Smooth muscle cell (in vitro differentiated cells): ENCODE data around the gene SCD. TPM values are rescaled to one million over a fixed set of nuclear protein-coding genes. Genes with fewer than 3 reads are reported as not detected.

ENCODE experiments used
- DNase-seq: peaks from one replicate; lab custom pipeline; 2025; ENCODE audit not compliant: unreplicated experiment; lab: John Stamatoyannopoulos, UW
- H2AFZ ChIP-seq: fragments of 200-600 bp; sonication (generic); 2 replicates; pipeline ENCODE4 v1.6.0; 2016; ENCODE audit warnings: antibody characterized with exemption, low read depth, mild to moderate bottlenecking
- H3F3A ChIP-seq: fragments of 200-600 bp; sonication (generic); 2 replicates; pipeline ENCODE4 v1.6.0; 2017; ENCODE audit warnings: antibody characterized with exemption, low read depth
- H3K27ac ChIP-seq: fragments of 200-600 bp; sonication (generic); 2 replicates; pipeline ENCODE4 v1.5.1; 2016; ENCODE audit warnings: low read depth, mild to moderate bottlenecking
- H3K27me3 ChIP-seq: fragments of 200-600 bp; sonication (generic); 2 replicates; pipeline ENCODE4 v1.6.1; 2016; ENCODE audit warnings: low read depth, mild to moderate bottlenecking
- H3K36me3 ChIP-seq: fragments of 200-600 bp; sonication (generic); 2 replicates; pipeline ENCODE4 v1.5.1; 2016; ENCODE audit warnings: low read depth
- H3K4me1 ChIP-seq: fragments of 200-600 bp; sonication (generic); 2 replicates; pipeline ENCODE4 v1.5.1; 2016; ENCODE audit warnings: low read depth
- H3K4me2 ChIP-seq: fragments of 200-600 bp; sonication (generic); 2 replicates; pipeline ENCODE4 v1.6.0; 2016; ENCODE audit warnings: mild to moderate bottlenecking
- H3K4me3 ChIP-seq: fragments of 200-600 bp; sonication (generic); 2 replicates; pipeline ENCODE4 v1.5.1; 2016; ENCODE audit warnings: mild to moderate bottlenecking
- H3K79me2 ChIP-seq: fragments of 200-600 bp; sonication (generic); 2 replicates; pipeline ENCODE4 v1.6.0; 2016; ENCODE audit warnings: low read depth, mild to moderate bottlenecking
- H3K9ac ChIP-seq: fragments of 200-600 bp; sonication (generic); 2 replicates; pipeline ENCODE4 v1.6.0; 2016; ENCODE audit warnings: low read depth
- H3K9me3 ChIP-seq: fragments of 200-600 bp; sonication (generic); replicated peaks from 2 replicates; pipeline ENCODE4 v1.5.1; 2016; ENCODE audit warnings: low read depth
- H4K20me1 ChIP-seq: fragments of 200-600 bp; sonication (generic); 2 replicates; pipeline ENCODE4 v1.6.0; 2016; ENCODE audit warnings: low read depth
- CTCF ChIP-seq: fragments of 200-600 bp; sonication (generic); IDR thresholded peaks from 2 replicates; pipeline ENCODE4 v1.5.1; 2017; ENCODE audit warnings: borderline replicate concordance, mild to moderate bottlenecking, antibody characterized with exemption; ENCODE audit not compliant: insufficient read depth, poor library complexity, severe bottlenecking
- WGBS: methylation state at CpG from one replicate; pipeline ENCODE4 v1.1.7; 2016; ENCODE audit warnings: low lambda C conversion rate; 5-methylcytosine and 5-hydroxymethylcytosine counted together
- polyA plus RNA-seq: library from polyadenylated mRNA; unstranded; fragments of >200 nt; fragmentation: Nextera tagmentation; extraction: Ambion mirVana; gene quantifications from 2 replicates; pipeline ENCODE4 v1.2.1, GENCODE V29; 2016
- small RNA-seq: library from RNA; depleted of rRNA; stranded (forward); fragments of <200 nt; gene quantifications from one replicate; pipeline ENCODE3, GENCODE V24; 2014
- total RNA-seq: library from RNA; depleted of rRNA; stranded (reverse); fragments of >200 nt; gene quantifications from 2 replicates; pipeline ENCODE4 v1.2.3, GENCODE V29; 2014

The SCD gene
- total and polyA plus RNA-seq, 2 experiments from 2014 or later = 183 to 306 TPM

- no peak for TF ChIP-seq CTCF
- Histone ChIP-seq H3K4me3 (no peak overlapping the region), H3K27me3 (no peaks in the 10 kb centered on the region), H3K4me1 (no peaks in the 10 kb centered on the region), H3K36me3 (no peaks in the 10 kb centered on the region), H3F3A (no peaks in the 10 kb centered on the region), H3K79me2 (no peaks in the 10 kb centered on the region), H4K20me1 (no peaks in the 10 kb centered on the region), H3K4me2 (no peak overlapping the region), H3K9ac (no peak overlapping the region), H3K27ac (no peak overlapping the region), H3K9me3 (no peaks in the 10 kb centered on the region), H2AFZ (no peak overlapping the region)
- DNase-seq = no peak
- 92% methylated on average over 3 of the region's 3 CpGs for WGBS
Measured at GRCh38 chr10:100403734-100404133, 56.7 kb downstream of the SCD start.

DNA sequence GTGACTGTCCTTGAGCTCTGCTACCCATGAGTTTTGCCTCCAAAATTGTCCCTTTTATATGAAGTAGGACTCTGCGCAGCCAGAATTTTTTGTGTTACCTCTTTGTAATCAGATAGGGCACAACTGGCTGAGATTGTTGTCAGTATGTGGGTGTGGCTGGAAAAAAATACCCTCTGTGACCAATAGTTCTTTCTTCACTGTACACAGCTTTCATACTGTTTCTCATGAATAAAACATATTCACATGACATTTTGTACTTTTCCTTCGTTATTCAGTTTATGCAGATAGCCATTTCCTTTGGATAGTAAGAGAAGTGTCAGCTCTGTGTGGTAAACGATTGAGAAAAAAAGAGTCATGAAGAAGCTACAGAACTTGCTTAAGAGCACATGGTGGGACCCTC is 66.1 kb downstream of the SCD start:
- H3K36me3 ChIP-seq = no peaks in the 10 kb centered on the region
- no peak overlapping the region for H3K9ac ChIP-seq
- no peaks in the 10 kb centered on the region for H3K9me3 ChIP-seq
- no peak for DNase-seq
- no peaks in the 10 kb centered on the region for H3K27me3 ChIP-seq
- H3F3A ChIP-seq = no peaks in the 10 kb centered on the region
- H3K79me2 ChIP-seq = no peaks in the 10 kb centered on the region
- H2AFZ ChIP-seq = no peak overlapping the region
- no peak for TF ChIP-seq CTCF
- H3K27ac ChIP-seq = no peak overlapping the region
- no peak overlapping the region for H3K4me2 ChIP-seq
- no peaks in the 10 kb centered on the region for H3K4me1 ChIP-seq
- no peak overlapping the region for H3K4me3 ChIP-seq
- 97% methylated on average over 3 of the region's 3 CpGs for WGBS
- no peaks in the 10 kb centered on the region for H4K20me1 ChIP-seq

Small RNAs within 50 kb of the gene (small RNA-seq; reads per million reads assigned to genes)
- not detected for gene RF00019

Other genes with a start within 250 kb of the SCD start
- 21.0 and 21.6 TPM in 2 replicates for gene ERLIN1, start 161.2 kb upstream of the SCD start, total RNA-seq
- gene ERLIN1, start 161.2 kb upstream of the SCD start, polyA plus RNA-seq = 22.1 and 32.2 TPM in 2 replicates
- 22.0 and 27.7 TPM in 2 replicates for gene CHUK, start 117.6 kb upstream of the SCD start, total RNA-seq
- gene CHUK, start 117.6 kb upstream of the SCD start, polyA plus RNA-seq = 10.9 and 11.5 TPM in 2 replicates
- gene CWF19L1, start 79.6 kb upstream of the SCD start, total RNA-seq = 12.1 and 19.9 TPM in 2 replicates
- 8.6 and 12.7 TPM in 2 replicates for gene CWF19L1, start 79.6 kb upstream of the SCD start, polyA plus RNA-seq
- gene BLOC1S2, start 60.6 kb upstream of the SCD start, total RNA-seq = 67.2 and 82.1 TPM in 2 replicates
- gene BLOC1S2, start 60.6 kb upstream of the SCD start, polyA plus RNA-seq = 62.0 and 93.2 TPM in 2 replicates
- gene PKD2L1, start 17.0 kb upstream of the SCD start, total RNA-seq = not detected in 2 replicates
- gene PKD2L1, start 17.0 kb upstream of the SCD start, polyA plus RNA-seq = not detected in 2 replicates
- not detected in 2 replicates for gene WNT8B, start 115.8 kb downstream of the SCD start, total RNA-seq
- not detected in 2 replicates for gene WNT8B, start 115.8 kb downstream of the SCD start, polyA plus RNA-seq
- gene SEC31B, start 172.6 kb downstream of the SCD start, total RNA-seq = 2.3 and 4.5 TPM in 2 replicates
- gene SEC31B, start 172.6 kb downstream of the SCD start, polyA plus RNA-seq = 6.3 and 8.5 TPM in 2 replicates
- 121 and 128 TPM in 2 replicates for gene NDUFB8, start 182.6 kb downstream of the SCD start, total RNA-seq
- 400 and 430 TPM in 2 replicates for gene NDUFB8, start 182.6 kb downstream of the SCD start, polyA plus RNA-seq
- gene HIF1AN, start 188.7 kb downstream of the SCD start, total RNA-seq = 12.4 and 22.7 TPM in 2 replicates
- 28.1 and 31.6 TPM in 2 replicates for gene HIF1AN, start 188.7 kb downstream of the SCD start, polyA plus RNA-seq